ENCODE results near the gene GNGT2.

Gene GNGT2

GRCh38 chr17:49229076-49229804, 18.9 kb upstream of the GNGT2 start:
- DNase-seq = no peak

DNA sequence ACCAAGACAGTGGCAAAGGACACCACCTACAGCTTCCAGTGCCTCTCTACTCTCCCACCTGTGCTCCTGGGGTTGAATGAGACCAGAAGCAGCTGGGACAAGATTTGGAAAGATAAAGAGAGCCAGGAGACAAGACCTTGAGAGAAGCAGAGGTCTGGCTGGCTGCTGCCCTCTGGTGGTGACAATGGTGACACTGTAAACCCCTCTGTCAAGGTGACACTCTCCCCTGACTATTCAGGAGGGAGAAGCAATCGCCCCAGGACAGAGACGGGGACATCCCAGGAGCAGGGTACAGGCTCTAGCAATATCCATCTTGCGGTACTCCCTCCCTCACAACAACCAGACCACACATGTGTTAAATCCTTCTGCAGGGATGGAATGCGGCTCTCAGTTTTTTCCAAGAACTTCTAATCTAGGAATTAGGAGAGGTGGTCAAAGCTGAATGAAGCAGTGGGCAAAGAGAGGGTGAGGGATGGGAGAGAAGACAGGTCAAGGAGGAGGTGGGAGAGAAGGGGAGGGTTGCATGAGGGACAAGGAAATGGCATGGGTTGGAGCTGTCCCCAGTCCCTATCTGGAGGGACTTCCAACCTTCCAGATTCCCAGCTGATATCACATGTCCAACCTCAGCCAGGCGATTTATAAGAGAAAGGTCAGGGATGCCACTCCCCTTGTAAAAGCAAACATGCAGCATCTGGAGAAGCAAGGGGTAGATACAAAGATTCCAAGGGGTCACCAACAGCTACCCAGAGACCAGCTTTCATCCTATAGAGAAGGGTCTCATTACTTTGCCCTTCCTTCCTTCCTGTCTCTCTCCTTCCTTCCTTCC, 17.3 kb upstream of the GNGT2 start:
- peak; percentile 10 for DNase-seq

DNA sequence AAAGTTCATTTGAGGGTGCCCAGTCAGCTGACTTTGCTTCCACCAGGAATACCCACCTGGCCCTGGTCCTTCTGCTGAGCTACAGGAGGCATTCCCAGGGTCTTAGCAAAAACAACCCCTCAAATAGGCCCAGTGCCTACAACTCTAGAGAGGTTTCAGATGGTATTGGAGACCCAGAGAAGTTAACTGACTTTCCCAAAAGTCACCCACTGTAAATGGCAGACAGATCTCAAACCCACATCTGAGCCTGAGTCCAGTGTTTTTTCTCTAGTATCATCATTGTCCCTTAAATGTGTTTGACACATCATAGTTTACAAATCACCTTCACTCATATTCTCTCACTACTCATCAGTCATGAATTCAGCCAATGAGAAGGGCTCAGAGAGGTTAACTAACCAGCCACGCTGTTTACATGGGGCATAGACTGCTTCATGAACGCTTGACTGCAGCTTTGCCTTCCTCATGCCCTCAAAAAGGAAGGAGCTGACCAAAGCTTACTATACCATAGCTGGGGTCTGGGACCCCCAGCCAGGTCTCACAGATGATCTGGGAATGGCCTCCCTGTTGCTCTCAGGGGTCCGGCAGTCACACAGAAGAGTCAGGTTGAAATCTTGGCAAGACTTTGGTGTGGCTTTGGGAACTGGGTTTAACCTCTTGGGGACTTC, 16.5 kb upstream of the GNGT2 start:
- no peak for DNase-seq

DNA sequence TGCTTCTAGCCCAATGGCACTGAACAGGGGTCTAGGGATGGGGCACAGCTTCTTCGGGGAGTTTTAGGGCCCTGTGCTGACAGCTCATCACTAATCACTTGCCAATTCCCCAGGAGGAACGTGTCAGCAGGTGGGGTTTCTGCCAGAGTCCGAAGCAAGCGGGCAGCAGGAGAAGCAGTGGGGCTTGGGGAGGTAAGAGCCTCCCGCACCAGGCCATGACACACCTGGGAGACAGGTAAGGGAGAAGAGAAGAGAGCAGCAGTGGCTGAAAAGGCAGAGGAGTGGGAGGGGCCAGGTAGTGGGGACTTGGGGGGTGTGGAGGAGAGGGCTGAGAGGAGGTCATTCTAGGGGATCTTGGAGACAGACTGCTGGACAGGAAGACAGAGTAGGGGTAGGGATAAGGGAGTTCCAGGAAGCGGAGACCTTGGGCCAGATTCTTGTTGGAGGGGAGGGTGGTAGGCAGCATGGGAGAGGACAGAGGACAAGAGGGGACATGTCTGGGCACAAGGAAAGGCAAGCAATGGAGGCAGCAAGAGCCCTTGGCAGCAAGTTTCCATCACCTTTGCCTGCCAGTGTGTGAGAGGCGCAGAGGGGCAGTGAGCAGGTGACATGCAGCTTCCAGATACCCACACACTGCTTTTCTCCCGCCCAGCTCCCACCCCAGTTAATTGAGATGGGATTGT, 15.3 kb upstream of the GNGT2 start:
- DNase-seq = no peak

- no peak for DNase-seq
Measured at GRCh38 chr17:49224997-49225337, 14.6 kb upstream of the GNGT2 start.

- DNase-seq = no peak
Measured at GRCh38 chr17:49224198-49224996, 14.0 kb upstream of the GNGT2 start.

DNA sequence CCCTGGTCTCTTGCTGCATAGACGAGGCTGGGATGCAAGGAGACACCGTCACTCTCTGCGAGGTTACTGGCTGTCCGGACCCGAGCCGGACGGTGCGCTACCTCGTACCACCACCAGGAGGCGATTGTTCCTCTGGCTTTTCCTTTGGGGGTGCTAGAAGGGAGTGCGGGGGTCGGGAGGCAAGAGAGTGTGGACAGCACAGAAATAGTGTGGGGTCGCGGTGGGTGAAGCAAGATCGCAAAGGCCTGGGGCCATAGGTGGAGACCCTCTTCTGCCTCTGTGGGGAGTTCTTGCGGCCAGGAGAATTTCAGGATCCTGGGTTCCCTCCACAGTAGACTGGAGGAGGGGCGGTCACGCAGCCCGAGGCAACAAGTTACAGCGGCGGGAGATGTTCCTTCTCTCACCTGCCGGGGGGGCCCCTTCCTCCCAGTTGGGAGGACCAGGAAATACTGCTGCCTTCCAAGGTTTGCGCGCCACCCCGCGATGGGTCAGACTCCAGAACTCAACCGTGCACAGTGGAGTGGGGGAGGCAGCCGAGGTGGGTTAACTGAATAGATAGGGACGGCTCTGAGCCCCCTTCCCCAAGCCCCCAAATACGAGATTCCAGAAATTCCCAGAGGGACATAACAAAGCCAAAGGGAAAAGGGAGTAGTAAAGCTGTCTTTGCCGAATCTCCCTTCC, 13.3 kb upstream of the GNGT2 start:
- DNase-seq = no peak

DNA sequence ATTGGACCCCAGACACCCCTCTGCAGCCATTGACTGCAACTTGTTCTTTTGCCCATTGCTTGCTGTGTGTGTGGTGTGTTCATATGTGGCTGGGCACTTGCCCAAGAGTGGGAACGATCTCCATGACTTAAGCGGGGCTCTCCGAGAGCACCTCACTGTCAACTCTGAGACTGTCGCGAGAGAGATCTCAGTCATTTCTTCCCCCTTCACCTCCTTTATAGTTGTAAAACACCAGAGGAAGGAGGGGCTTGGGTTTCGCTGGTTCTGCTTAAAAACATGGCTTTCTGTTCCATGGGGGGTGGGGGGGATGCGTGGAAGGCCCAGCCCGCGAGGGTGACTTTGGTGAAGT, 12.8 kb upstream of the GNGT2 start:
- no peak for DNase-seq

DNA sequence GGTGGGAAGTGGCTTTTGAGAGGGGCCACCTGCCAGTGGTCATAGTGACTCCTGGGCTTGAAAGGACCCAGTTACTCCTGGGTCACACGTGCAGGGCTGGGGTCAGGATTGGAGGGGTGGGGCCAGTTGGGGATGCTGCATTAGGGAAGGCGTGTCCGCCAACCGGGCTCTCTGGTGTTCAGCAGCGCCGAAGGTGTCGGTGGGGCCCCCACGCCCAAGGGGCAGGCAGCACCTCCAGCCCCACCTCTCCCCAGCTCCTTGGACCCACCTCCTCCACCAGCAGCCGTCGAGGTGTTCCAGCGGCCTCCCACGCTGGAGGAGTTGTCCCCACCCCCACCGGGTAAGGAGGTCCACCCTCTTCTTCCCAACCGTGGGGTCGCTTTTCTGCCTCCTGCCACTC, 9.6 kb upstream of the GNGT2 start:
- DNase-seq = no peak

DNA sequence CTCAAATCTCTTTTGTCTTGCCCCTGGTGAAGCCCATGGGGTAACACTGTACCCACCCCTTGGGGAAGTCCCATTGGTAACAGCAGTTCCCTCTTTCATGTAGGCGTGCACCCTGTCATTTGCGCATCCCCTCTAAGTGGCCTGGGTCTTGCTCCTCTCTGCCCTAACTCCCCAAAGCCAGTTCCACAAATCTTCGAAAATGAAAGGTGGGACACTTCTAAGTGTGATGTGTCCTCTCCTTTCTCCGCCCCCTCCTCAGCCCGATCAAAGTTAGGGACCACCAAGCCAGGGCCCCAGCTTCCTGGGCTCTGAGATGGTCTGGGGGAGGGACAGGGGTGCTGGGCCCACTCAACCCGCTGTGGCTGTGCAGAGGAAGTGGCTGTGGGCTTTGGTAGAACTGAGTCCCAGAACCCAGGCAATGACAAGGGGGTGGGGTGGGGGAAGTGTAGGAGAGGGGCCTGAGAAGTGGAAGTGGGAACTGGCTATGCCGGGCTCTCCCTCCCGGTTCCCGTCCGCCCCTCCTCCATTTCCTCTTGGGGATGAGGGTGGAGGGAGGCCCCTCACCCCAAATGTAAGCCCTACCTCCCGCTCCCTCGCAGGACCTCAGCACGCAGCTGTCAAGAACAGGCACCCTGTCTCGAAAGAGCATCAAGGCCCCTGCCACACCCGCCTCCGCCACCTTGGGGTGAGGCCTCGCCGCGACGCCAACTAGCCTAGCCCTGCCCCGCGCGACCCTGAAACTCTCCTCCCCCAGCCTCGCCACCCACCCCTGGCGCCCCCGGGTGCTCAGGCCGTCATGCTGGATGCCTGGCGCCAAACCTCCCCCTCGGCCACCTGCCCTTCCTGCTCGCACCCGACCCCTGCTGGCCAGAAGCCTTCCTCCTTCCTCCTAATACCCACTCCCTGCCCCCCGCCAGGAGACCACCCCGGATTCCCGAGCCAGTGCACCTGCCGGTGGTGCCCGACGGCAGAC, 8.9 kb upstream of the GNGT2 start:
- DNase-seq = no peak

GRCh38 chr17:49217651-49218413, 7.5 kb upstream of the GNGT2 start:
- DNase-seq = no peak

GRCh38 chr17:49216953-49217650, 6.7 kb upstream of the GNGT2 start:
- DNase-seq = no peak

- no peak for DNase-seq
Measured at GRCh38 chr17:49216482-49216881, 6.1 kb upstream of the GNGT2 start.

- no peak for DNase-seq
Measured at GRCh38 chr17:49214676-49215360, 4.4 kb upstream of the GNGT2 start.

DNA sequence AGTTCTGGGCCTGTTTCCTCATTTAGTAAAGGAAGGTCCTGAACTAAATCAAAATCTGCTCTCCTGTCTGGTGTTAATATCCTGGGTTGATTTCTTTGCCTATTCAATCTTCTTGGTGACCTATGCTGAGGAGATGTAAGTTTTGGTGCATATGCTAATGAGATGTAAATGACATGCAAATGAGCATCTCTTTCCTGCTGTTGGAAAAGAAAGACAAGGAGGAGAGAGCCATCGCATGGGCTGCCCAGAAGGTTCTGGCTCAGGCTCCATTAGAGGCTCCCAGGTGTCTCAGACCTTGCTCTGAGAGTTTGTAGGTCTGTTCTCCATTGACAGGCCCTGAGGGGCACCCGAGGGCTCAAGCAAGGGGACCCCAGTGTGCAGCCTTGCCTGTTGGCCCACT, 3.5 kb upstream of the GNGT2 start:
- no peak for DNase-seq

DNA sequence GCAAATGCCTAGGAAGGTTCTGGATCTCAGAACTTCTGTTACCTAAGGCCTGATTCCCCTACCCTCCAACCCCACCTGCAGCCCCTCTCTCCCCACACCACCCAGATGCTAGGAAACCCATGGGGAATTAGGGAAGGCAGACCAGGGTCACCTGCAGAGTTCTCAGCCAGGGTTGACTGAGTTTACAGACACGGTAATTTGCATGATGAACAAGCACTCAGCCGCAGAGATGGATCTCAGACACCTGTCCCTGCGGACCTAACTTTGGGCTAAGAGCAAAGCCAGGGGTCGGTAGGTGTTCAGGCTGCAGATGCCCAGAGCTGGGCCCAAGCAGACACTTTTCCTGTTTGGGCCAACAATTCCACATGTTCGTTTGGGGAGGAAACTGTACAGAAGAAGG, 3.0 kb upstream of the GNGT2 start:
- DNase-seq = no peak

GRCh38 chr17:49209061-49209571, 1.3 kb downstream of the GNGT2 start:
- no peak for DNase-seq

DNA sequence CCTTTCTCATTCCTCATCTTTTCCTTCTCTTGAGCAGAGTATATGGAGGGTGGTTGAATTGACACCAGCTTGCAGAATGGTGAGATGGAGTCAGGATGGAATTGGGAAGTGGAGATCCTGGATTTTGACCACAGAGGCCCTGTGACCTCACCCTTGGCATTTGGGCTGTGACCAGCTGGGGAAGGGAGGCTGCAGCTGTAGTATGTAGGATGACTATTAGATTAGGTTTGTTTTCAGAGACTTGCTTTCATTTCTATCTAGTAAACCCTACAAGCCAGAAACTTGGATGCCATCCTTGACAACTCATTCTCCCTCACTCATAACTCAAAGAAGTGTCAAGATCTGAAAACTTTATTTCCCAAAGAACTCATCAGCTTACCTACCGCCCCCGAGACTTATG, 5.9 kb downstream of the GNGT2 start:
- DNase-seq = no peak

DNA sequence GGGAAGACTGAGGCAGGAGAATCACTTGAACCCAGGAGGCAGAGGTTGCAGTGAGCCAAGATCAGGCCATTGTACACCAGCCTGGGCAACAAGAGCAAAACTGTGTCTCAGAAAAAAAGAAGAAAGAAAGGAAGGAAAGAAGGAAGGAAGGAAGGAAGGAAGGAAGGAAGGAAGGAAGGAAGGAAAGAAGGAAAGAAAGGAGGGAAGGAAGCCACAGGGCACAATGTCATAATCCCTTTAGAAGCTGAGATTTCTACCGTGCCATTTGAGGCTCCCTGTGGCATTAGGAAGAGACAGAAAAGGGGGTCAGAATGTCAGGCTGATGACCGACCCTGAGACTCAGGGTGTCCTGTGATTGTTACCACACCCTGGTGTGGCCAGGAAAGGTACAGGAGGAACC, 6.6 kb downstream of the GNGT2 start:
- DNase-seq = no peak

Measured in DMS 273 treated with DMSO at 0.1 percent for 48 hours (cell line).